Calu3 (cell line): Measurements from ENCODE around the gene CCNK. TPM values are rescaled to one million over a fixed set of nuclear protein-coding genes. Genes with fewer than 3 reads are reported as not detected.

Source experiments
- BruUV-seq: library from RNA; stranded (reverse); fragments of 400-500 nt; replicated peaks from 2 replicates; lab custom pipeline; 2021; lab: Mats Ljungman, UMichigan
- CTCF ChIA-PET: fragments of 300-600 bp; sonication (Branson Sonifier 250); formaldehyde crosslinking; loops from one replicate; lab custom pipeline; 2022; ENCODE audit warnings: antibody characterized with exemption; lab: Charles Lee
- DNase-seq: peaks from one replicate; pipeline ENCODE4 v3.0.0; 2022
- H3K27ac Mint-ChIP-seq: one replicate; pipeline ENCODE4 v1.8.0; 2022; ENCODE audit warnings: mixed read lengths; ENCODE audit not compliant: unreplicated experiment
- H3K27me3 Mint-ChIP-seq: one replicate; pipeline ENCODE4 v1.8.0; 2022; ENCODE audit warnings: mixed read lengths; ENCODE audit not compliant: unreplicated experiment
- H3K36me3 Mint-ChIP-seq: one replicate; pipeline ENCODE4 v1.8.0; 2022; ENCODE audit warnings: mild to moderate bottlenecking, moderate library complexity, mixed read lengths; ENCODE audit not compliant: insufficient read depth, unreplicated experiment
- H3K4me1 Mint-ChIP-seq: one replicate; pipeline ENCODE4 v1.8.0; 2022; ENCODE audit warnings: mild to moderate bottlenecking, low read depth, mixed read lengths; ENCODE audit not compliant: unreplicated experiment
- H3K4me3 Mint-ChIP-seq: one replicate; pipeline ENCODE4 v1.8.0; 2022; ENCODE audit warnings: mild to moderate bottlenecking, low read depth, moderate library complexity, mixed read lengths; ENCODE audit not compliant: unreplicated experiment
- H3K9me3 Mint-ChIP-seq: one replicate; pipeline ENCODE4 v1.8.0; 2022; ENCODE audit warnings: low read depth, mixed read lengths; ENCODE audit not compliant: unreplicated experiment
- CTCF ChIP-seq: fragments of 200-600 bp; IDR thresholded peaks from one replicate; pipeline ENCODE4 v1.8.0; 2022; ENCODE audit warnings: antibody characterized with exemption; ENCODE audit not compliant: unreplicated experiment
- intact Hi-C: fragments of 100-400 bp; cut with micrococcal nuclease; formaldehyde crosslinking; loops from one replicate; pipeline ENCODE4 v1.10.0; 2022; ENCODE audit not compliant: unreplicated experiment
- total RNA-seq: library from RNA; stranded (reverse); gene quantifications from 2 replicates; pipeline ENCODE4 v1.2.3, GENCODE V29; 2022

The CCNK gene
- total RNA-seq, 1 experiment from 2014 or later, result 71.5 TPM

DNA sequence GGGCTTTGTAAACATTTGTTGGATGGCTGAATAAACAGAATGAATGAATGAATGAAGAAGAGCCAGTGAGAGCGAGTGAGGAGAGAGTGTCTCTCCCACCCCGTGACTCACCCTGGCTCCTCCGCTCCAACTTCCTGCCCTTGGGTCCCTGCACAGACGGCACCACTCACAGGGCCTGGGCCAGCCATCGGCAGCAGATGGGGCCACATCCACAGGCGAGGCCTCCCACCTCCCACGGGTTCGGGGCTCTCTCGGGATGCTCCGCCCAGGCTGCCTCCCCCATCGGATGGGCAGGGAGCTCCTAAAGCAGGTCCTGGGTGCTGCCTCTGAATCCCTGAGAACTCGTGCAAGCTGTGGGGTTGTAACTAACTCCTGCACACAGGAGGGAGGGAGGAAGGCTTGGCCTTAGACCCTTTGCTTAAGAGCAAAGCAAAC lies 41.3 kb downstream of the CCNK start:
- intact Hi-C loops, result no loop called here
- DNase-seq, result no peak
- no TSS peak for BruUV-seq
- no peak for TF ChIP-seq CTCF
- Mint-ChIP-seq H3K36me3 (no peaks in the 10 kb centered on the region), H3K27me3 (no peaks in the 10 kb centered on the region), H3K4me3 (no peak overlapping the region), H3K27ac (no peak overlapping the region), H3K9me3 (no peaks in the 10 kb centered on the region), H3K4me1 (peaks cover 5% of the 10 kb centered on the region)
- CTCF ChIA-PET, result interaction anchor here (0.6 kb wide), 1 partner anchor 360 kb away, joined by 3 read pairs; no protein-coding TSS in a partner anchor

DNA sequence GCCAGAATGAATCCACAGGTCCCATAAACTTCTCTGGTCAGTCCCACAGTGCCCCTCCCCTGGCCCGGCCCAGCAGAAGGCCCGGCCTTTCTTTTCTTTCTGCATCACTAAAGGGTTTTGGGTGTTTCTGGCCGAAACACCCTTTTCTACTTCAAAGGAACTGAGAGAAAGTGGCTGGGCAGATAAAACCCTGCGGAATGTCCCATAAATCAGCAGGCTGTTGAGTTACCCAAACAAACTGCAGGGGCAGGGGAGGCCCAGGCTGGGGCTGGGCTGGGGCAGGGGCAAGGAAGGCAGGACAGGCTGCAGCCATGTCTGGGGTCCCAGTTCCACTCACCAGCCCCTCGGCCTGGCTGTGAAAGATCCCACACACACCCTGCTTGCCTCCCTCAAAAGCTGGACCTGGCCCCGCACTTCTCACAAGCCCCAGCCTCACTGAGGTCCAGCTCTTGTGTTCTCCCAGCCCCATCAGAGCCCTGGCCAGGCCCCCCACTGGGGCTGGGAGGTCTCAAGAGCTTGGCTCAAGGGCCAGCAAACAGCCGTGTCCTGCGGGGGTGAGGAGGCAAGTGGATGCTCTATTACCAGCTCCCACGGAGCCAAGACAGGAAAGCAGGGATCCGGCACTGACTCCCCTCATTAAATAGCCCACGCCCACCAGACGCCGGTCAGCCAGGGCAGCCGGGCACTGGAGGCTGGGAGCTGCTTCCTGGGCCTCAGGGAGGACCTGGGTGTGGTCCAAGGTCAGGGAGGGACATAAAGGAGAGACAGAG lies 41.9 kb downstream of the CCNK start:
- no TSS peak for BruUV-seq
- intact Hi-C loops, result no loop called here
- TF ChIP-seq CTCF, result no peak
- no peak for DNase-seq
- peaks cover 5% of the 10 kb centered on the region for H3K4me1 Mint-ChIP-seq
- no peak overlapping the region for H3K27ac Mint-ChIP-seq
- no peaks in the 10 kb centered on the region for H3K27me3 Mint-ChIP-seq
- CTCF ChIA-PET, result interaction anchor here (0.6 kb wide), 1 partner anchor 359 kb away, joined by 3 read pairs; no protein-coding TSS in a partner anchor
- no peak overlapping the region for H3K4me3 Mint-ChIP-seq
- H3K36me3 Mint-ChIP-seq, result no peaks in the 10 kb centered on the region
- no peaks in the 10 kb centered on the region for H3K9me3 Mint-ChIP-seq

- intact Hi-C loops, result no loop called here
- TF ChIP-seq CTCF, result no peak
- Mint-ChIP-seq H3K27ac (no peak overlapping the region), H3K9me3 (no peaks in the 10 kb centered on the region), H3K27me3 (no peaks in the 10 kb centered on the region), H3K4me3 (no peak overlapping the region), H3K4me1 (peaks cover 5% of the 10 kb centered on the region), H3K36me3 (no peaks in the 10 kb centered on the region)
- CTCF ChIA-PET, result no interaction called here
- BruUV-seq, result no TSS peak
- no peak for DNase-seq
These were observed 42.5 kb downstream of the CCNK start for GRCh38 chr14:99523704-99524055.

DNA sequence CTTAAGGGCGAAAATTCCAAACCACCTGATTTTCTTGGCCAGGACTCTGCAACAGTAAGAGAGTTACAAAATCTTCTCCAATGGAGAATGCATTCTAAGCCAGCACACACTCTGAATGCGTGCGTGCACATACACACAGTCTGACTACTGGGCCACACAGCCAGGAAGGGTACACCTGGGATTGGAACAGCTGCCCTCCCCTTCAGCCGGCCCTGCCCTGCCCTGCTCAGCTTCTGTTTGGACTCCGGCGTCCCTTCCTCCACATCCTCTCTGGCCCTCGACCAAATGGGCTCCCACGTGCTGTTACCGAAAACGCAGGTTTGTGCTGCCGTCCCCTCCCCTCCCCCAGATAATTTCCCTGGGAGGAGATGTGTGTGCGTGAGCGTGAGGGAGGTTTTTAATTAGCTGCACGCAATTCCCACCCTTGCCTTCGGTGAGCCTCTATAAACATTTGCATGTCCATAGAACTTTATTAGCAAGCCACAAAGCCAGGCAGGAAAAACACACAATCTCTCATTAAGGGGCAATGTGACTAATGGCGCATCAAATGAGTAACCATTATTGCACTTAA lies 43.0 kb downstream of the CCNK start:
- no peak overlapping the region for H3K27ac Mint-ChIP-seq
- CTCF ChIA-PET, result interaction anchor here (0.7 to 1.0 kb wide), 3 partner anchors 96 to 160 kb away, joined by 3 to 4 read pairs (median 3); partner anchors contain the start of gene CYP46A1

More for the DNA sequence above, 43.0 kb downstream of the CCNK start:
- intact Hi-C loops, result no loop called here
- H3K4me3 Mint-ChIP-seq, result no peak overlapping the region
- H3K36me3 Mint-ChIP-seq, result no peaks in the 10 kb centered on the region
- no peak for TF ChIP-seq CTCF
- BruUV-seq, result no TSS peak
- DNase-seq, result no peak
- no peaks in the 10 kb centered on the region for H3K27me3 Mint-ChIP-seq
- peaks cover 5% of the 10 kb centered on the region for H3K4me1 Mint-ChIP-seq
- no peaks in the 10 kb centered on the region for H3K9me3 Mint-ChIP-seq
